Measurements from ENCODE around the gene LTF. TPM values are rescaled to one million over a fixed set of nuclear protein-coding genes. Genes with fewer than 3 reads are reported as not detected.
A peak's percentile ranks its signal among the peaks of the same experiment; 100 is the strongest.

LTF gene
- total RNA-seq, 4 donors from 2014 or later, result 0.62 to 5.1 (median 1.1) TPM

GRCh38 chr3:46490338-46491084, 25.8 kb upstream of the LTF start:
- in situ Hi-C loops (cut with MboI; ENCODE audit: low sequenced_read_pairs in 4 of 4) (no loop called here), intact Hi-C loops (cut with DNase I; ENCODE audit: low total_unique reads) (no loop called here)
- Histone ChIP-seq H3K4me1 (peaks cover 34 to 35% of the 10 kb centered on the region in 2 donors), H3K36me3 (no peaks in the 10 kb centered on the region), H3K27me3 (no peaks in the 10 kb centered on the region), H3K9me3 (no peaks in the 10 kb centered on the region), H3K27ac (peak overlapping the region; percentile 83 to 86 (median 86)), H3K4me3 (no peak overlapping the region)
- TF ChIP-seq CTCF (IDR thresholded peaks at IDR 0.05 in 4 of 5, conservative IDR thresholded peaks at IDR 0.05 in 1 of 5), result peak in 1 of 5 experiments; percentile 8
- TF ChIP-seq POLR2A (IDR thresholded peaks at IDR 0.05), result peak in 1 of 2 donors; percentile 31
- DNase-seq (peak in 1 of 2 donors; percentile 38), ATAC-seq (peak; percentile 91 to 93)

GRCh38 chr3:46489875-46490274, 25.2 kb upstream of the LTF start:
- Histone ChIP-seq H3K36me3 (no peaks in the 10 kb centered on the region), H3K4me3 (no peak overlapping the region), H3K9me3 (no peaks in the 10 kb centered on the region), H3K4me1 (peaks cover 34 to 35% of the 10 kb centered on the region in 2 donors), H3K27ac (peak overlapping the region; percentile 83 to 86 (median 86)), H3K27me3 (no peaks in the 10 kb centered on the region)
- in situ Hi-C loops (cut with MboI; ENCODE audit: low sequenced_read_pairs in 4 of 4) (loop anchor here in 3 of 4 donors (5.0 to 10.0 kb wide), 4 partner anchors 67 to 145 kb away; partner anchors contain the start of gene LRRC2 (in 1 of the 3)), intact Hi-C loops (cut with DNase I; ENCODE audit: low total_unique reads) (loop anchor here (1.0 kb wide), 1 partner anchor 68 kb away; no protein-coding TSS in a partner anchor)
- ATAC-seq (no peak), DNase-seq (no peak)
- TF ChIP-seq CTCF (IDR thresholded peaks at IDR 0.05 in 4 of 5, conservative IDR thresholded peaks at IDR 0.05 in 1 of 5) (no peak), POLR2A (IDR thresholded peaks at IDR 0.05) (peak in 1 of 2 donors; percentile 3)

GRCh38 chr3:46489381-46489780, 24.7 kb upstream of the LTF start:
- ATAC-seq, result no peak
- Histone ChIP-seq H3K4me1 (peaks cover 34 to 35% of the 10 kb centered on the region in 2 donors), H3K36me3 (no peaks in the 10 kb centered on the region), H3K27me3 (no peaks in the 10 kb centered on the region), H3K4me3 (no peak overlapping the region), H3K27ac (peak overlapping the region; percentile 83 to 86 (median 86)), H3K9me3 (no peaks in the 10 kb centered on the region)
- TF ChIP-seq POLR2A (IDR thresholded peaks at IDR 0.05) (no peak), CTCF (IDR thresholded peaks at IDR 0.05 in 4 of 5, conservative IDR thresholded peaks at IDR 0.05 in 1 of 5) (no peak)
- in situ Hi-C loops (cut with MboI; ENCODE audit: low sequenced_read_pairs in 4 of 4) (loop anchor here in 3 of 4 donors (5.0 to 10.0 kb wide), 4 partner anchors 68 to 145 kb away; partner anchors contain the start of gene LRRC2 (in 1 of the 3)), intact Hi-C loops (cut with DNase I; ENCODE audit: low total_unique reads) (loop anchor here (1.0 kb wide), 1 partner anchor 69 kb away; no protein-coding TSS in a partner anchor)
- no peak for DNase-seq

- no peaks in the 10 kb centered on the region for H3K9me3 ChIP-seq
- H3K36me3 ChIP-seq, result no peaks in the 10 kb centered on the region
- H3K4me1 ChIP-seq, result peaks cover 34 to 35% of the 10 kb centered on the region in 2 donors
- no peak overlapping the region for H3K4me3 ChIP-seq
- in situ Hi-C loops (cut with MboI; ENCODE audit: low sequenced_read_pairs in 4 of 4), result loop anchor here in 3 of 4 donors (5.0 to 10.0 kb wide), 4 partner anchors 68 to 146 kb away; partner anchors contain the start of gene LRRC2 (in 1 of the 3)
- intact Hi-C loops (cut with DNase I; ENCODE audit: low total_unique reads), result loop anchor here (1.0 kb wide), 2 partner anchors 69 to 141 kb away; no protein-coding TSS in a partner anchor
- peak overlapping the region; percentile 83 to 86 (median 86) for H3K27ac ChIP-seq
- peak; percentile 49 to 63 for ATAC-seq
- no peaks in the 10 kb centered on the region for H3K27me3 ChIP-seq
- DNase-seq, result peak; percentile 87 to 90
- peak; percentile 94 to 99 (median 98) for TF ChIP-seq CTCF (IDR thresholded peaks at IDR 0.05 in 4 of 5, conservative IDR thresholded peaks at IDR 0.05 in 1 of 5)
- no peak for TF ChIP-seq POLR2A (IDR thresholded peaks at IDR 0.05)
Observed at GRCh38 chr3:46488735-46489361, 24.1 kb upstream of the LTF start.

Data from gastrocnemius medialis (tissue), 4 donors.